HPDE6-E6E7 (cell line): ENCODE measurements around the gene NR2F1-AS1.
"Not testable (repeated sequence)": the region's sequence is repeated elsewhere in the genome, so short reads cannot be mapped to it uniquely, and the experiment has no call there.

ENCODE experiments used
- DNase-seq: peaks from one replicate; pipeline ENCODE4 v3.0.0; 2011; ENCODE audit warnings: missing footprints; ENCODE audit errors: extremely low spot score

NR2F1-AS1 gene

GRCh38 chr5:93576994-93577853, 3.8 kb downstream of the NR2F1-AS1 start:
- DNase-seq, result no peak

DNA sequence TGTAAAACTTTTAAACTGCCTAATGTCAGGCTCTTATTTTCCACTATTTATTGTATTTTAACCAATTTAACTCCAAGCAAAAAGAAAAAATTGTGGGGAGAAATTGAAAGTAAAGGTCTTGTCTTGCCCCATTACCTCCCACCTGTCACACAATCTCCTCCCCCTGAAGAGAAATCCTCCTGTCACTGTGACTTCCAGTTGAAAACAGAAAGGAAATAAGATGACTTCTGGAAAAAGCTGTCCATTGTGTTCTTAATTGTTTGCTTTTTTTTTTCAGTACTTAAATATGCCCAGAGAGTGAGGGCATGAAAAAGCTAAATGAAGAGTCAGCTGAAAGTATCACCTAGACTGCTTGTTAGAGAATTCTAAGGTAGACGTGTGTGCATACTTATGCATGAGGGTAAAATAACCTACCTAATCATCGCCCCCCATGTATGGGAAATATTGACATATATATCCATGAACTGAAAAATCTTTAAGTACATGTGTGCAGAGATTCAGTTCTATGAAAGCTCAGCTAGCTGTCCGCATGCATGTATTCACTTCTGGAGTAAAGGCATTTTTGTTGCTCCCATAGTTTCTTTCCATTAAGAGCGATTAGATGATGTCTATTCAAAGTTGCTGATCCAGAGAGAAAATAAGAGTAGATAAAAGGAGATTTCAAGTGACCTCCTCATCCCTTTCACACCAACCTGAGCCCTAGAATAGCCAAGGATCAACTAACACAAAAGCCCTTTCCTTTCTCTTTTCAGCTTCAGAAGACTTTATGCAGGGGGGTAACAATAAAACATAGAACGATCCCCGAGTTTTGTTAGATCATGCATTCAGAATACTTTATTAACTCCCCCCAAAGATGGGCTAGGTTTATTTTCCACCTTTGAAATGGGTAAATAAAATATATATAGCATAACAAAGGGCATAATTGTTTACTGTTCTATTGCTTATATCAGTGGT, 5.3 kb downstream of the NR2F1-AS1 start:
- no peak for DNase-seq

DNA sequence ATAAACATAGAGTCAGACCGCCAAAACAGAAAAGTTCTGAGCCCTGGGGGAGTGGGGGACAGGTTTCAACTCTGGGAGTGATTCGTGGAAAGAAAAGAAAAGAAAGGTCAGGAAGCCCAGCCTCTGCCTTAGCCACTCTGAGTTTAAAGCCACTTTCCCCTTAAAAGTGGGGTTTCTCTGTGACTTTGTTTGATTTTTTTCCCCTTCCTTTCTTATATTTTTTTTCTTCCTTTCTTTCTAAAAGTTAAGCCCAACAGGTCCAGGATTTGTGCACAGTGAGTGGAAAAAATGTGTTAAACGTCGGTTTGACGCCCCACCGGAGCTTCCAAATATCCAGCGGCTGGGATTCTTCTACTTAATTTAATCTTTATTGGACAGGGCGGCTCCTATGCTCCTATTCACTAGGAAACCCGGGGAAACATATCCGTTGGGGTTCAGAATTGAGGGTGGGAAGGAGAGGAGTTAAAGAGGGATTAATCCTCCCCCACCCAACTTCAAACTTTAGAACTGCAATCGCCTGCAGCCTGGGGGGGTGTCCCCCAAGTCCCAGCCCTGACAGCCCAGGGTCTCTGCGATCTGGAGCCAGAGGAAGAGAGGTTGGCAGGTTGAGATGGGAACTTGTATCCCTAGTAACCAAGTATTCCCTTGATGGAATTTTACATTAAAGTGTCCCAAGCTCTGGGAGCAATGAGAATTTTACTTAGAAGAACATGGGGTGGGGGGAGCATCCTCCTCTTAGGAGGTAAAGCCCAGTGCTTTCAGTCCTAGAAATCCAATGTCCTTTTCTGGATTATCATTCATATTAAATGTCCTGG, 6.3 kb downstream of the NR2F1-AS1 start:
- no peak for DNase-seq

DNA sequence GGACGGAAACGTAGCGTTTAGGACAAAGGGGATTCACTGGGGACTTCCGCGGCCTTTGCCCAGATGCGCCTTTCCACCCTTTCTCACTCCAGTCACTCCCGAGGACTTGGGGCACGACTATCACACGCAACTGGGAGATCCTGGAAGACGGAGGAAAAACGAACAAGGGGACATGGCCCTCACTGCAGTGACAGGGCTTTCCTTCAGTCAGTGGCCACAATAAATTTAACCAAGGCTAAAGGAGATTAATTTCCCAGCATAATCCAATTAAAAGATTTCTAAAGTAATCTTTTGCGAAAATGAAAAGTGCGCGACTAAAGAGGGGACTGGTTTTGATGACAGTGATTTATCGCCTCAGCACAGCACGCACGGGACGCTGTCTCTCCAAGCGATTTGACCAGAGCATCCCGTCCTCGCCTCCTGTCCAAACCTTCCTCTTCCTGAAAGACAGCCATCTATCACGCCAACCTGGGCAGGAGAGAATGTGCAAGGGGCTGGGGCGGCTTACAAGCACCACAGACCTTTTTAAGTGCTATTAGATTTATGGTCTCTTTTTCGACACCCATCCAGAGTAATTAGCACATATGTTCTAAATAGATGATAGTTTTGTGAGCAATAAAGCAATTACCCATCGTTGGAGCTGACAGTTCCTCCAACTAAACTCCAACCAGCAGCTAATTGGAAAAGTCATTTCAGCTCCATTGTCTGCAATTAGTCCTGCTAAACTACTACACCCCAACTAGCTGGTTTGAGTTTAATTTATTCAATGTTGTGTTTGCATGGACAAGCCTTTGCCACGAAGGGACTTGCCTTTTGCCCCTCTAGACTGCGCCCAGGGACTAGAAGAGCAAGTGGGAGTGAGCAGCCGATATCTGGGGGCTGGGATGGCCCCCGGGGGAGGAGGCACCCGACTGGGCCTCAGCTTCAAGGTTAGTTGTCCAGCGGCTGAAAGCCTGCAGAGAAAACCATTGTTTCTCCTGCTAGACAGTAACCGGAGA, 7.4 kb downstream of the NR2F1-AS1 start:
- no peak for DNase-seq

- DNase-seq, result no peak
Measured at GRCh38 chr5:93572608-93573353, 8.2 kb downstream of the NR2F1-AS1 start.

GRCh38 chr5:93572101-93572607, 8.9 kb downstream of the NR2F1-AS1 start:
- DNase-seq, result no peak

GRCh38 chr5:93571114-93571949, 9.7 kb downstream of the NR2F1-AS1 start:
- DNase-seq, result no peak

DNA sequence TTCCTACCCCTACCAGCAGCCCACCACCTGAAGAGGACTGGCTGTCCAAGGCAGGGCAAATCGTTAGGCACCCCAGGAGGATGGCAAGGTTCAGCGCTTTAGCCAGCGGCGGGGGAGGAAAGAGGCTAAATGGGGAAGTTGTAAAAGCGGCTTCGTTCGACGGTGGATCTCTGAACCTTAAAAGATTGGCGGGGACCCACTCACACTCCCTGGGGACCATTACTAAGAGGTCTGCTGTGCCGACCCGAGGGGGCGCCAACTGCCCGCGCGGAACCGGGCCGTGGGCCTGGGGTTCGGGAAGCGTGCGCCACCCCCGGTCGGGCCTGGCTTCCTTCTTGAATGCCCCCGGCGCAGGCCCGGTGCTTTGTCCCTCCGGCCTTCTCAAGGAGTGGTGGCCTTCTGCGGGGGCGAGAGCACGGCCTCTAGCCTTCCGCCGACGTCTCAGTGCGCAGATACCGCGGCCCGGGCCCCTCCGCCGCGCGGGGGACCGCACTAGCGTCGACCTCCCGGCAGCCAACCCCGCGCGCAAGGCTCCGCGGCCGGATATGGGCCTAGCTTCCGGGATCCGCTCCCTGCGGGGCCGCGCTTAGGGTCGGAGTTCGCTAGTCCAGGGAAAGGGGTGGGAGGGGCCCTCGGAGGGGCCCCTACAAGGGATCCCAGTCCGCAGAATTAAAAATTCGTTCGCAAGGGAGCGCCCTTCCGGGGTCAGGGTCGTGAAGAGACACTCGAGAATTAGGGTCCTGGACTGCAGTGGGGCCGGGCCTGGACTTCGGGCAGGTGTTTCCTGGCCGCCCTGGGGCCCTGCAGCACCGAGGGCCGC, 10.5 kb downstream of the NR2F1-AS1 start:
- DNase-seq, result no peak

GRCh38 chr5:93569300-93570160, 11.5 kb downstream of the NR2F1-AS1 start:
- DNase-seq, result no peak

DNA sequence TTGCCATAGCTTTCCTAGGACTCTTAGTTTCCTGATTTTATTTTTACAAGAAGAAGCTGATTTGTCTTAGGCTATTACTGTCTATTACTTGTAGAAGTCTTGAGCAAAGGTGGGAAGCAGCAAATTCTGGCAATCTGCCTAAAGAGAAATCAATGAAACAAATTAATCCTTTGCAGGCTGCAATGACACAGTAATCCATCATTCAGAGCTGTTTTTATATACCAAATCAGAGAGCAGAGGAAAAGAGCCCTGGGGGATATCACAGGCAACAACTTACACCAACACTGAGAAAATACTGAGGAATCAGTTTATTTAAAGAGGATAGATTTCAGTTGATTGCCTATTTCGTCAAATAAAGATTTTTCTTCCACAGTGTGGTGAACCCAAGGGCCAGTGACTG, 13.6 kb downstream of the NR2F1-AS1 start:
- no peak for DNase-seq

DNA sequence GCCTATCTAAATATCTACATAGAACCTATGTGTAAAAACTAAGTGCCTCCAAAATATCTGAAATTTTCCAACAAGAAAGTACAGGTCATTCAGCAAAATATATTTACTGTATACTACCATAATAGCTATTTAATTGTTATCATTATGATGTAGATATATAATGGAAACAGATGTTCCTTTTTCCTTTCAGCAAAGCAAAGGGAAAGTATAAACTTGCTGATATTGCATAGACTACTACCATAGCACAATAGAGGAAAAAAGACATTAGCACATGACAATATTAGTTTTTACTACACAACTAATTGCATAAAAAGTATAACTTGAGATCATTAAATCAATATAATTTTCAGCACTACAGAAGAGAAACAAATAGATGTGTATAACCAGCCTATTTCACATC, 14.9 kb downstream of the NR2F1-AS1 start:
- DNase-seq, result no peak

DNA sequence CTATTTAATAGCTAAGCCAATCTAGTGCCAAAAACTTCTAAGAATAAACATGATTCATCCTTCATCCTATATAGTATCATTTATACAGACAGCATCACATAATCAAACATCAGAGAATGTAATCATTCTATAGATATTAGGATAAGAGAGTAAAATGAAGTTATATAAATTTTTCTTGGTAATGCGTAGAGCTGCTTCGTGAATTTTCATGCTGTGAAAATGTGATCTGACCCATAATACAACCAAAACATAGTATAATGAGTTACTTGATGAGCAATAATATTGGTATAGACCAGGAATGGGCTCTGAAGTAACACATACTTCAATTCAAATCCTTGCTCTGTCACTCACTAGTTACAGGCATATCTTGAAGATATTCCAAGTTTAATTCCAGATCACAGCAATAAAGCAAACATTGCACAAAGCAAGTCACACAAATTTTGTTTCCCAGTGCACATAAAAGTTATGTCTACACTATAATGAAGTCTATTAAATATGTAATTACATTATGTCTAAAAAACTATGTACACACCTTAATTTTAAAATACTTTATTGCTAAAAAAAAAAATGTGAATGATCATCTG, 23.9 kb downstream of the NR2F1-AS1 start:
- DNase-seq, result no peak

DNA sequence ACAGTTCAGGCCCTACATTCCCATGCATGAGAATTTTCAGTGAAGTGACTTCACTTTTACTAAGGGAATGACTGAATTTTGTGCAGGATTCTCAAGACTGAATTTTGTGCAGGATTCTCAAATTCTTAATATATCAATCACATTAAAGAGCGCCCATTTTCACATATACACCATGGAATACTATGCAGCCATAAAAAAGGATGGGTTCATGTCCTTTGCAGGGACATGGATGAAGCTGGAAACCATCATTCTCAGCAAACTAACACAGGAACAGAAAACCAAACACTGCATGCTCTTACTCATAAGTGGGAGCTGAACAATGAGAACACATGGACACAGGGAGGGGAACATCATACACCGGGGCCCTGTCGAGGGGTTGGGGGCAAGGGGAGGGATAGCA, 31.4 kb downstream of the NR2F1-AS1 start:
- DNase-seq, result not testable (repeated sequence)

- DNase-seq, result no peak
Measured at GRCh38 chr5:93545872-93546271, 35.1 kb downstream of the NR2F1-AS1 start.

GRCh38 chr5:93532370-93532769, 48.6 kb downstream of the NR2F1-AS1 start:
- DNase-seq, result no peak

GRCh38 chr5:93521815-93522214, 59.2 kb downstream of the NR2F1-AS1 start:
- not testable (repeated sequence) for DNase-seq
